ENCODE data around the gene ANKS1A.

- TF ChIP-seq CTCF (conservative IDR thresholded peaks at IDR 0.05) (no peak), EZH2 (IDR thresholded peaks at IDR 0.05; ENCODE audit: low read depth) (no peak)
Measured at GRCh38 chr6:35128042-35128441, 239.0 kb downstream of the ANKS1A start.

Data from PC-9 (cell line).